GM12891 (cell line): Measurements from ENCODE around the gene TBCD.

ENCODE experiments used
- POLR2A ChIP-seq: IDR thresholded peaks from 2 replicates; pipeline ENCODE4 v1.6.1; 2011; ENCODE audit warnings: low read depth, low read length, control low read depth
- POLR2AphosphoS5 ChIP-seq: IDR thresholded peaks from 2 replicates; pipeline ENCODE4 v1.6.1; 2011; ENCODE audit warnings: low read depth, low read length, control low read depth
- TAF1 ChIP-seq: IDR thresholded peaks from 2 replicates; pipeline ENCODE4 v1.6.1; 2011; ENCODE audit warnings: low read depth, low read length, control low read depth

- no peak for TF ChIP-seq POLR2AphosphoS5
- TF ChIP-seq POLR2A: no peak
- no peak for TF ChIP-seq TAF1
Measured at GRCh38 chr17:82782657-82783207, 30.9 kb downstream of the TBCD start.
